ENCODE measurements around the gene MINAR1. TPM values are rescaled to one million over a fixed set of nuclear protein-coding genes. Genes with fewer than 3 reads are reported as not detected.

MINAR1 gene
- total RNA-seq, 1 donor from 2014 or later, result 1.5 TPM

DNA sequence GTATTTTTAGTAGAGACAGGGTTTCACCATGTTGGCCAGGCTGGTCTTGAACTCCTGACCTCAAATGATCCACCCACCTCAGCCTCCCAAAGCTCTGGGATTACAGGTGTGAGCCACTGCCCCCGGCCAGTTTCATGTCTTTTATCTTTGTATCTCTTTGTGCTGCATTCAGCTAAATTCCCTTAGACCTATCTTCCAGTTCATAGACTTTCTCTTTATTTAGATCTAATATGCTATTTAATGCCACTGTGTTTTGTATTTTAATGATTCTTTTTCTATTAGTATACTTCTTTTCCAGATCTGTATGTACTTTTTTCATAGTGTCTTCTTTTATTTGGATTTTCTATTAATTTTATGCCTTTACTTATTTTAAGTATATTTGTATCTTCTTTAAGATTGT is 14.9 kb downstream of the MINAR1 start:
- H3K9ac ChIP-seq, result no peak overlapping the region
- peaks cover 13% of the 10 kb centered on the region for H3K9me3 Mint-ChIP-seq
- no peaks in the 10 kb centered on the region for H3K4me1 Mint-ChIP-seq
- H3K27me3 ChIP-seq, result no peaks in the 10 kb centered on the region
- no peak overlapping the region for H3K27ac ChIP-seq
- no peak for TF ChIP-seq EZH2phosphoT487 (IDR thresholded peaks at IDR 0.05)
- TF ChIP-seq EZH2 (IDR thresholded peaks at IDR 0.05), result no peak
- TF ChIP-seq, protein P1, sequence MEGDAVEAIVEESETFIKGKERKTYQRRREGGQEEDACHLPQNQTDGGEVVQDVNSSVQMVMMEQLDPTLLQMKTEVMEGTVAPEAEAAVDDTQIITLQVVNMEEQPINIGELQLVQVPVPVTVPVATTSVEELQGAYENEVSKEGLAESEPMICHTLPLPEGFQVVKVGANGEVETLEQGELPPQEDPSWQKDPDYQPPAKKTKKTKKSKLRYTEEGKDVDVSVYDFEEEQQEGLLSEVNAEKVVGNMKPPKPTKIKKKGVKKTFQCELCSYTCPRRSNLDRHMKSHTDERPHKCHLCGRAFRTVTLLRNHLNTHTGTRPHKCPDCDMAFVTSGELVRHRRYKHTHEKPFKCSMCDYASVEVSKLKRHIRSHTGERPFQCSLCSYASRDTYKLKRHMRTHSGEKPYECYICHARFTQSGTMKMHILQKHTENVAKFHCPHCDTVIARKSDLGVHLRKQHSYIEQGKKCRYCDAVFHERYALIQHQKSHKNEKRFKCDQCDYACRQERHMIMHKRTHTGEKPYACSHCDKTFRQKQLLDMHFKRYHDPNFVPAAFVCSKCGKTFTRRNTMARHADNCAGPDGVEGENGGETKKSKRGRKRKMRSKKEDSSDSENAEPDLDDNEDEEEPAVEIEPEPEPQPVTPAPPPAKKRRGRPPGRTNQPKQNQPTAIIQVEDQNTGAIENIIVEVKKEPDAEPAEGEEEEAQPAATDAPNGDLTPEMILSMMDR (IDR thresholded peaks at IDR 0.05), result no peak
- no peaks in the 10 kb centered on the region for H3K9me3 ChIP-seq (ENCODE audit: low read depth)
- H3K4me2 ChIP-seq, result no peak overlapping the region
- H3K4me3 ChIP-seq, result no peak overlapping the region
- no peaks in the 10 kb centered on the region for H3K79me2 ChIP-seq (ENCODE audit: low read depth)
- H4K20me1 ChIP-seq (ENCODE audit: low read depth), result no peaks in the 10 kb centered on the region
- no peaks in the 10 kb centered on the region for H3K27me3 Mint-ChIP-seq (ENCODE audit: insufficient read depth, low read depth)
- no peak overlapping the region for H3K4me3 Mint-ChIP-seq
- no peak overlapping the region for H3K27ac Mint-ChIP-seq
- H3F3A ChIP-seq (ENCODE audit: low read depth), result no peaks in the 10 kb centered on the region
- no peak overlapping the region for H2AFZ ChIP-seq (replicated peaks)
- H3K36me3 Mint-ChIP-seq, result no peaks in the 10 kb centered on the region
- no peak for DNase-seq (ENCODE audit: low spot score)
- H3K4me1 ChIP-seq, result no peaks in the 10 kb centered on the region
- H3K36me3 ChIP-seq, result no peaks in the 10 kb centered on the region

DNA sequence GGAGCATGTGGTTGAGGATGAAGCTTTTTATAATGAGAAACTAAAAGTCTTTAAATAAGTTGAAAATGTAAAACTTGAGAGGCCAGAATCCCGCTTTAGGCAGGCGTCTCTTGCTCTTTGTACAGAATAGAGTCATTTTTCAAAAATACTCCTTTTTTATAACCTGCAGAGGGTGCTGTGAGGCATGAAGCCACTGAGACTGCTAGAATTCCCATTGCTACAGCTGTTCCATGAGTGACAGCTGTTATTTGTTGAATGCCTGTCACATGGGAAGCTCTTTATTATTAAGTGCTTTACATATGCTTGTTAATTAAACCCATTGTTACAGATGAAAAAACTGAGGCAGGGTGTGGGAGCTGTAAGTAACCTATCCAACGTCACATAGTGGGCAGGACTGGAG is 18.5 kb downstream of the MINAR1 start:
- no peak overlapping the region for H3K27ac ChIP-seq
- no peak overlapping the region for H3K27ac Mint-ChIP-seq
- DNase-seq (ENCODE audit: low spot score), result peak; percentile 31
- H3K9me3 Mint-ChIP-seq, result peaks cover 12% of the 10 kb centered on the region
- H3K36me3 ChIP-seq, result no peaks in the 10 kb centered on the region
- no peaks in the 10 kb centered on the region for H4K20me1 ChIP-seq (ENCODE audit: low read depth)
- H3K4me1 ChIP-seq, result no peaks in the 10 kb centered on the region
- no peaks in the 10 kb centered on the region for H3K4me1 Mint-ChIP-seq
- H3K27me3 Mint-ChIP-seq (ENCODE audit: insufficient read depth, low read depth), result no peaks in the 10 kb centered on the region
- H3K9ac ChIP-seq, result no peak overlapping the region
- no peaks in the 10 kb centered on the region for H3K27me3 ChIP-seq
- no peaks in the 10 kb centered on the region for H3F3A ChIP-seq (ENCODE audit: low read depth)
- no peak overlapping the region for H3K4me3 ChIP-seq
- H2AFZ ChIP-seq (replicated peaks), result no peak overlapping the region
- no peak overlapping the region for H3K4me2 ChIP-seq
- no peak for TF ChIP-seq EZH2 (IDR thresholded peaks at IDR 0.05)
- TF ChIP-seq EZH2phosphoT487 (IDR thresholded peaks at IDR 0.05), result no peak
- TF ChIP-seq, protein P1 (IDR thresholded peaks at IDR 0.05), result peak; percentile 52
- no peaks in the 10 kb centered on the region for H3K36me3 Mint-ChIP-seq
- H3K9me3 ChIP-seq (ENCODE audit: low read depth), result no peaks in the 10 kb centered on the region
- no peaks in the 10 kb centered on the region for H3K79me2 ChIP-seq (ENCODE audit: low read depth)
- H3K4me3 Mint-ChIP-seq, result no peak overlapping the region

DNA sequence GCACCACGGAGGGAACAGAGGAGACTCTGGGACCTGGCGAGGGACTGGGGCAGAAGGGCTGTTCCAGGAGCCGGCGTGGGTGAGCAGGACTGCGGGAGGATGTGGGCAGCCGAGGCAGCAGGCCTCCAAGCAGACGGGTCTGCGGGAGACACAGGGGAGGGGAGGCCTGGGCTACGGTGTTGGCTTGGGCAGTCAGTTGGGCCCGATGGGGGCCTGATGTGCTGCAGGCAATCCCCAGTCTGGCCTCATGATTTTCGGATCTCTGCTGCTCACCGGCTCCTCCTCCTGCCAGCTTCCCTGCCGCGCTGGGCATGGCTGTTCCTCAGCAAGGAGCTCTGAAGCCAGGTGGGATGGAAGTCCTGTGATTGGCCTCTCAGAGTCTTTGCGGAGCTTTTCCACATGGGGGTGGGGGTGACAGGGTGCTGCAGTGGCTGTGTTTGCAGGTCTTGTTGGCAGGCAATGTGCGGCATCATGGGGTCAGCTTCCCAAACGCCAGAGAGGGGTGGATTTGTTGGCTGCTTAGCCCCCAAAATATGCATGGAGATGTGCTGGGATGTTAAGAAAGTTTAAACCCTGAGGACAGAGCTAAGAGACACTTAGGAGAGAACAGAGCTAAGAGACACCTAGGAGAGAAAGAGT is 19.3 kb downstream of the MINAR1 start:
- Histone ChIP-seq H3K36me3 (no peaks in the 10 kb centered on the region), H2AFZ (replicated peaks) (peak overlapping the region; percentile 52), H3K4me2 (no peak overlapping the region), H3K9me3 (ENCODE audit: low read depth) (no peaks in the 10 kb centered on the region), H3K27ac (no peak overlapping the region), H3K27me3 (no peaks in the 10 kb centered on the region), H3K4me3 (no peak overlapping the region), H3K79me2 (ENCODE audit: low read depth) (no peaks in the 10 kb centered on the region), H3K9ac (no peak overlapping the region), H3K4me1 (no peaks in the 10 kb centered on the region), H4K20me1 (ENCODE audit: low read depth) (no peaks in the 10 kb centered on the region), H3F3A (ENCODE audit: low read depth) (no peaks in the 10 kb centered on the region)
- Mint-ChIP-seq H3K27ac (no peak overlapping the region), H3K4me1 (no peaks in the 10 kb centered on the region), H3K4me3 (no peak overlapping the region), H3K36me3 (no peaks in the 10 kb centered on the region), H3K27me3 (ENCODE audit: insufficient read depth, low read depth) (no peaks in the 10 kb centered on the region), H3K9me3 (peaks cover 7% of the 10 kb centered on the region)
- DNase-seq (ENCODE audit: low spot score), result peak; percentile 52
- TF ChIP-seq EZH2phosphoT487 (IDR thresholded peaks at IDR 0.05), result no peak
- TF ChIP-seq, protein P1 (IDR thresholded peaks at IDR 0.05), result no peak
- TF ChIP-seq EZH2 (IDR thresholded peaks at IDR 0.05), result no peak
